ENCODE data around the gene MED23.

Gene MED23

DNA sequence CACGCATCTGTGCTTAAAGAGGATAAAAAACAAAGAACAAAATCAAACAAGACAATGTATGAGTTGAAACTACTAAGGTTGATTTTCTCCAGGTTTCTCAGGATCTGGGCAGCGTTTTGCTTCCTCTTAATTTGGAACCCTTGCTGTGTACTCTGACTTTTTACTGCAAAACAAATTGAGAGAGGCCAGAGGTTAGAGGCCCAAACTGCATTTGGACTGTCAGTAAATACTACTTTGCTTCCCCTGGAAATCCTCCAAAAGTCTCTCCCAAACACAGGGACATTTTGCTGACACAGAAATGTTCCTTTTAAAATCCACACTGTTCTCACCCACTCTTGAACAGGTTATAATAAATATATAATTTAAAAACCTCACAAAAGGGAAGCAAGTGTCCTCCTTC lies 53.9 kb downstream of the MED23 start:
- no peaks in the 10 kb centered on the region for H3F3A ChIP-seq (ENCODE audit: insufficient read depth, low read length)
- H3K4me1 ChIP-seq (ENCODE audit: insufficient read depth, low read length, severe bottlenecking): no peaks in the 10 kb centered on the region
- no peaks in the 10 kb centered on the region for H3K79me2 ChIP-seq (ENCODE audit: insufficient read depth, low read length)
- H2AFZ ChIP-seq (ENCODE audit: low read length): no peak overlapping the region
- H3K9me3 ChIP-seq (ENCODE audit: low read length): no peaks in the 10 kb centered on the region
- no peaks in the 10 kb centered on the region for H3K27me3 ChIP-seq (ENCODE audit: insufficient read depth, low read length)
- H3K9ac ChIP-seq (ENCODE audit: low read length): no peak overlapping the region
- no peaks in the 10 kb centered on the region for H3K9me2 ChIP-seq (ENCODE audit: low read depth, low read length)
- TF ChIP-seq, protein P1, sequence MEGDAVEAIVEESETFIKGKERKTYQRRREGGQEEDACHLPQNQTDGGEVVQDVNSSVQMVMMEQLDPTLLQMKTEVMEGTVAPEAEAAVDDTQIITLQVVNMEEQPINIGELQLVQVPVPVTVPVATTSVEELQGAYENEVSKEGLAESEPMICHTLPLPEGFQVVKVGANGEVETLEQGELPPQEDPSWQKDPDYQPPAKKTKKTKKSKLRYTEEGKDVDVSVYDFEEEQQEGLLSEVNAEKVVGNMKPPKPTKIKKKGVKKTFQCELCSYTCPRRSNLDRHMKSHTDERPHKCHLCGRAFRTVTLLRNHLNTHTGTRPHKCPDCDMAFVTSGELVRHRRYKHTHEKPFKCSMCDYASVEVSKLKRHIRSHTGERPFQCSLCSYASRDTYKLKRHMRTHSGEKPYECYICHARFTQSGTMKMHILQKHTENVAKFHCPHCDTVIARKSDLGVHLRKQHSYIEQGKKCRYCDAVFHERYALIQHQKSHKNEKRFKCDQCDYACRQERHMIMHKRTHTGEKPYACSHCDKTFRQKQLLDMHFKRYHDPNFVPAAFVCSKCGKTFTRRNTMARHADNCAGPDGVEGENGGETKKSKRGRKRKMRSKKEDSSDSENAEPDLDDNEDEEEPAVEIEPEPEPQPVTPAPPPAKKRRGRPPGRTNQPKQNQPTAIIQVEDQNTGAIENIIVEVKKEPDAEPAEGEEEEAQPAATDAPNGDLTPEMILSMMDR (IDR thresholded peaks at IDR 0.05; ENCODE audit: low read length): no peak
- no peak for TF ChIP-seq EZH2 (IDR thresholded peaks at IDR 0.05; ENCODE audit: borderline replicate concordance, low read length)
- H4K20me1 ChIP-seq (ENCODE audit: insufficient read depth, low read length): no peaks in the 10 kb centered on the region
- no peaks in the 10 kb centered on the region for H3K36me3 ChIP-seq (ENCODE audit: insufficient read depth, low read length)
- no peak overlapping the region for H3K4me2 ChIP-seq (ENCODE audit: low read length)
- no peak overlapping the region for H3K27ac ChIP-seq (ENCODE audit: low read depth, low read length, poor library complexity, severe bottlenecking)
- H3K4me3 ChIP-seq (ENCODE audit: low read depth, low read length, poor library complexity, severe bottlenecking): no peak overlapping the region

- Histone ChIP-seq H3K4me3 (ENCODE audit: low read depth, low read length, poor library complexity, severe bottlenecking) (no peak within 1 kb of the TSS), H3K9me3 (ENCODE audit: low read length) (no peaks in the 10 kb centered on the region), H3K79me2 (ENCODE audit: insufficient read depth, low read length) (no peaks in the 10 kb centered on the region), H3K27me3 (ENCODE audit: insufficient read depth, low read length) (no peaks in the 10 kb centered on the region), H2AFZ (ENCODE audit: low read length) (no peak within 1 kb of the TSS), H3K27ac (ENCODE audit: low read depth, low read length, poor library complexity, severe bottlenecking) (no peak within 1 kb of the TSS), H3K4me1 (ENCODE audit: insufficient read depth, low read length, severe bottlenecking) (no peaks in the 10 kb centered on the region), H3K9ac (ENCODE audit: low read length) (no peak within 1 kb of the TSS), H3K4me2 (ENCODE audit: low read length) (no peak within 1 kb of the TSS), H3K36me3 (ENCODE audit: insufficient read depth, low read length) (no peaks in the 10 kb centered on the region), H3F3A (ENCODE audit: insufficient read depth, low read length) (no peaks in the 10 kb centered on the region), H3K9me2 (ENCODE audit: low read depth, low read length) (no peaks in the 10 kb centered on the region), H4K20me1 (ENCODE audit: insufficient read depth, low read length) (no peaks in the 10 kb centered on the region)
- TF ChIP-seq, protein P1 (IDR thresholded peaks at IDR 0.05; ENCODE audit: low read length): no peak
- TF ChIP-seq EZH2 (IDR thresholded peaks at IDR 0.05; ENCODE audit: borderline replicate concordance, low read length): no peak
These were observed 55.2 kb downstream of the MED23 start, which contains the start of gene ARG1 for GRCh38 chr6:131572686-131573415. TSS of gene ARG1 (plus strand) at chr6:131573226. CDS start at chr6:131573283, 57 bp downstream.

GRCh38 chr6:131568726-131569125 lies 59.3 kb downstream of the MED23 start:
- no peaks in the 10 kb centered on the region for H3K79me2 ChIP-seq (ENCODE audit: insufficient read depth, low read length)
- no peaks in the 10 kb centered on the region for H3K4me1 ChIP-seq (ENCODE audit: insufficient read depth, low read length, severe bottlenecking)
- H3K9me2 ChIP-seq (ENCODE audit: low read depth, low read length): no peaks in the 10 kb centered on the region
- no peak overlapping the region for H3K9ac ChIP-seq (ENCODE audit: low read length)
- H3K27ac ChIP-seq (ENCODE audit: low read depth, low read length, poor library complexity, severe bottlenecking): no peak overlapping the region
- no peaks in the 10 kb centered on the region for H3K27me3 ChIP-seq (ENCODE audit: insufficient read depth, low read length)
- H3K9me3 ChIP-seq (ENCODE audit: low read length): no peaks in the 10 kb centered on the region
- no peak overlapping the region for H3K4me3 ChIP-seq (ENCODE audit: low read depth, low read length, poor library complexity, severe bottlenecking)
- TF ChIP-seq, protein P1 (IDR thresholded peaks at IDR 0.05; ENCODE audit: low read length): no peak
- no peak for TF ChIP-seq EZH2 (IDR thresholded peaks at IDR 0.05; ENCODE audit: borderline replicate concordance, low read length)
- H3F3A ChIP-seq (ENCODE audit: insufficient read depth, low read length): no peaks in the 10 kb centered on the region
- H2AFZ ChIP-seq (ENCODE audit: low read length): no peak overlapping the region
- H4K20me1 ChIP-seq (ENCODE audit: insufficient read depth, low read length): no peaks in the 10 kb centered on the region
- H3K36me3 ChIP-seq (ENCODE audit: insufficient read depth, low read length): no peaks in the 10 kb centered on the region
- no peak overlapping the region for H3K4me2 ChIP-seq (ENCODE audit: low read length)

Measured in OCI-LY1 (cell line).